GM23338 (cell line): ENCODE measurements around the gene OBSCN. TPM values are rescaled to one million over a fixed set of nuclear protein-coding genes. Genes with fewer than 3 reads are reported as not detected.

ENCODE experiments used
- ATAC-seq: fragments of 200-7000 bp; cut with Tn5 transposase; 3 replicates; pipeline ENCODE4 v1.9.1; 2020
- DNase-seq: peaks from one replicate; pipeline ENCODE4 v3.0.0-alpha.2; 2015; ENCODE audit warnings: low spot score
- H2AFZ ChIP-seq: fragments of 200-600 bp; sonication (generic); 2 replicates; pipeline ENCODE4 v1.8.0; 2016; ENCODE audit warnings: antibody characterized with exemption, mild to moderate bottlenecking, moderate library complexity
- H3F3A ChIP-seq: fragments of 200-600 bp; sonication (generic); replicated peaks from 2 replicates; pipeline ENCODE4 v1.8.0; 2017; ENCODE audit warnings: antibody characterized with exemption, mixed run types, low read depth
- H3K27ac ChIP-seq: fragments of 200-600 bp; sonication (generic); 2 replicates; pipeline ENCODE4 v1.6.1; 2016; ENCODE audit warnings: low read depth
- H3K27me3 ChIP-seq: fragments of 200-600 bp; sonication (generic); 2 replicates; pipeline ENCODE4 v1.8.0; 2016; ENCODE audit warnings: mild to moderate bottlenecking, mixed run types, moderate library complexity; ENCODE audit not compliant: insufficient read depth
- H3K36me3 ChIP-seq: fragments of 200-600 bp; sonication (generic); 2 replicates; pipeline ENCODE4 v1.8.0; 2016; ENCODE audit warnings: mild to moderate bottlenecking; ENCODE audit not compliant: insufficient read depth
- H3K4me1 ChIP-seq: fragments of 200-600 bp; sonication (generic); 2 replicates; pipeline ENCODE4 v1.8.0; 2016; ENCODE audit warnings: mild to moderate bottlenecking, moderate library complexity; ENCODE audit not compliant: insufficient read depth
- H3K4me2 ChIP-seq: fragments of 200-600 bp; sonication (generic); 2 replicates; pipeline ENCODE4 v1.7.1; 2017; ENCODE audit warnings: mixed run types
- H3K4me3 ChIP-seq: fragments of 200-600 bp; sonication (generic); 2 replicates; pipeline ENCODE4 v1.6.1; 2016; ENCODE audit warnings: mixed run types
- H3K79me2 ChIP-seq: fragments of 200-600 bp; sonication (generic); replicated peaks from 2 replicates; pipeline ENCODE4 v1.8.0; 2017; ENCODE audit warnings: mild to moderate bottlenecking; ENCODE audit not compliant: insufficient read depth
- H3K9me2 ChIP-seq: fragments of 200-600 bp; sonication (generic); 2 replicates; pipeline ENCODE4 v1.8.0; 2017; ENCODE audit not compliant: insufficient read depth
- H4K20me1 ChIP-seq: fragments of 200-600 bp; sonication (generic); replicated peaks from 2 replicates; pipeline ENCODE4 v1.8.0; 2017; ENCODE audit warnings: mild to moderate bottlenecking; ENCODE audit not compliant: insufficient read depth
- H3K27ac Mint-ChIP-seq: 2 replicates; pipeline ENCODE4 v1.8.0; 2020; ENCODE audit warnings: inconsistent platforms, mild to moderate bottlenecking, moderate library complexity, mixed read lengths
- H3K27me3 Mint-ChIP-seq: 3 replicates; pipeline ENCODE4 v1.8.0; 2022; ENCODE audit warnings: low read depth, mild to moderate bottlenecking, moderate library complexity, mixed read lengths, inconsistent platforms; ENCODE audit not compliant: insufficient read depth, poor library complexity
- H3K36me3 Mint-ChIP-seq: 3 replicates; pipeline ENCODE4 v1.8.0; 2021; ENCODE audit warnings: low read depth, mild to moderate bottlenecking, inconsistent platforms, moderate library complexity, mixed read lengths
- H3K4me1 Mint-ChIP-seq: 3 replicates; pipeline ENCODE4 v1.8.0; 2020; ENCODE audit warnings: mild to moderate bottlenecking, inconsistent platforms, mixed read lengths
- H3K4me3 Mint-ChIP-seq: 3 replicates; pipeline ENCODE4 v1.8.0; 2021; ENCODE audit warnings: moderate library complexity, mild to moderate bottlenecking, inconsistent platforms, mixed read lengths
- H3K9me3 Mint-ChIP-seq: 3 replicates; pipeline ENCODE4 v1.8.0; 2020; ENCODE audit warnings: moderate library complexity, mild to moderate bottlenecking, inconsistent platforms, mixed read lengths
- ETS1 ChIP-seq: IDR thresholded peaks from 2 replicates; pipeline ENCODE4 v1.6.1; 2016; ENCODE audit warnings: antibody characterized with exemption
- EZH2 ChIP-seq: fragments of 200-600 bp; sonication (generic); IDR thresholded peaks from one replicate; pipeline ENCODE4 v1.8.0; 2017; ENCODE audit warnings: antibody characterized with exemption, mild to moderate bottlenecking, low read depth; ENCODE audit not compliant: unreplicated experiment
- POLR2AphosphoS5 ChIP-seq: IDR thresholded peaks from 2 replicates; pipeline ENCODE4 v1.6.1; 2016; ENCODE audit warnings: antibody characterized with exemption, low read depth
- STAT1 ChIP-seq: IDR thresholded peaks from one replicate; pipeline ENCODE4 v1.6.1; 2016; ENCODE audit warnings: antibody characterized with exemption; ENCODE audit not compliant: unreplicated experiment
- ZNF331 ChIP-seq: fragments of 250-450 bp; sonication (Bioruptor Pico); IDR thresholded peaks from 2 replicates; pipeline ENCODE4 v1.5.0; 2020; ENCODE audit warnings: low read depth, mild to moderate bottlenecking, moderate library complexity
- ZNF462 ChIP-seq: fragments of 250-450 bp; sonication (Bioruptor Pico); IDR thresholded peaks from 2 replicates; pipeline ENCODE4 v1.5.0; 2020; ENCODE audit warnings: mild to moderate bottlenecking, moderate library complexity
- polyA plus RNA-seq: library from polyadenylated mRNA; unstranded; fragments of >200 nt; fragmentation: Nextera tagmentation; extraction: Ambion mirVana; gene quantifications from 2 replicates; pipeline ENCODE4 v1.2.1, GENCODE V29; 2016
- total RNA-seq: library from RNA; depleted of rRNA; stranded (reverse); fragments of >200 nt; shearing (Covaris generic); gene quantifications from 2 replicates; pipeline ENCODE4 v1.2.3, GENCODE V29; 2014

Gene OBSCN
- total and polyA plus RNA-seq, 2 experiments from 2014 or later = 8.4 to 38.5 TPM

GRCh38 chr1:228360533-228361313, 152.9 kb downstream of the OBSCN start:
- ATAC-seq (no peak), DNase-seq (no peak)
- H3K4me1 ChIP-seq = no peaks in the 10 kb centered on the region
- H3K4me2 ChIP-seq = no peak overlapping the region
- no peaks in the 10 kb centered on the region for H3K9me2 ChIP-seq
- H3K27me3 Mint-ChIP-seq = peaks cover 4% of the 10 kb centered on the region
- H3K36me3 ChIP-seq = no peaks in the 10 kb centered on the region
- H3K4me3 ChIP-seq = no peak overlapping the region
- no peaks in the 10 kb centered on the region for H3F3A ChIP-seq
- no peak overlapping the region for H3K27ac ChIP-seq
- no peaks in the 10 kb centered on the region for H3K4me1 Mint-ChIP-seq
- no peak overlapping the region for H3K4me3 Mint-ChIP-seq
- no peak overlapping the region for H2AFZ ChIP-seq
- TF ChIP-seq ETS1 (no peak), POLR2AphosphoS5 (no peak), STAT1 (no peak), ZNF331 (CRISPR knock-in tag) (no peak), EZH2 (no peak), ZNF462 (no peak)
- H3K27ac Mint-ChIP-seq = no peak overlapping the region
- H3K36me3 Mint-ChIP-seq = no peaks in the 10 kb centered on the region
- no peaks in the 10 kb centered on the region for H3K79me2 ChIP-seq
- no peaks in the 10 kb centered on the region for H4K20me1 ChIP-seq
- H3K9me3 Mint-ChIP-seq = no peaks in the 10 kb centered on the region
- no peaks in the 10 kb centered on the region for H3K27me3 ChIP-seq
